ENCODE data around the gene TBC1D2B. TPM values are rescaled to one million over a fixed set of nuclear protein-coding genes. Genes with fewer than 3 reads are reported as not detected.

TBC1D2B gene
- total RNA-seq, 1 experiment from 2014 or later, result 30.6 TPM

GRCh38 chr15:78065973-78066946 lies 11.3 kb downstream of the TBC1D2B start:
- Histone ChIP-seq H3K27me3 (no peaks in the 10 kb centered on the region), H3K9me3 (peaks cover 9% of the 10 kb centered on the region), H3K4me3 (no peak overlapping the region), H3K36me3 (peaks cover 8% of the 10 kb centered on the region)
- no peak for DNase-seq

- DNase-seq, result peak; percentile 89
- H3K27me3 ChIP-seq, result no peaks in the 10 kb centered on the region
- H3K9me3 ChIP-seq, result peaks cover 9% of the 10 kb centered on the region
- H3K4me3 ChIP-seq, result no peak overlapping the region
- peaks cover 8% of the 10 kb centered on the region for H3K36me3 ChIP-seq
These were observed 12.1 kb downstream of the TBC1D2B start for GRCh38 chr15:78065284-78065872.

GRCh38 chr15:78064544-78064943 lies 13.0 kb downstream of the TBC1D2B start:
- peaks cover 8% of the 10 kb centered on the region for H3K36me3 ChIP-seq
- H3K27me3 ChIP-seq, result no peaks in the 10 kb centered on the region
- H3K9me3 ChIP-seq, result peaks cover 9% of the 10 kb centered on the region
- no peak for DNase-seq
- H3K4me3 ChIP-seq, result no peak overlapping the region

- Histone ChIP-seq H3K4me3 (no peak overlapping the region), H3K9me3 (peaks cover 9% of the 10 kb centered on the region), H3K36me3 (peaks cover 8% of the 10 kb centered on the region), H3K27me3 (no peaks in the 10 kb centered on the region)
- DNase-seq, result no peak
These were observed 13.5 kb downstream of the TBC1D2B start for GRCh38 chr15:78063970-78064385.

GRCh38 chr15:78063217-78063616 lies 14.3 kb downstream of the TBC1D2B start:
- no peak overlapping the region for H3K4me3 ChIP-seq
- peaks cover 8% of the 10 kb centered on the region for H3K36me3 ChIP-seq
- H3K9me3 ChIP-seq, result peaks cover 9% of the 10 kb centered on the region
- no peak for DNase-seq
- H3K27me3 ChIP-seq, result no peaks in the 10 kb centered on the region

- peaks cover 6% of the 10 kb centered on the region for H3K36me3 ChIP-seq
- DNase-seq, result peak; percentile 35
- H3K27me3 ChIP-seq, result no peaks in the 10 kb centered on the region
- H3K9me3 ChIP-seq, result peaks cover 7% of the 10 kb centered on the region
- H3K4me3 ChIP-seq, result peak overlapping the region; percentile 21
These were observed 15.5 kb downstream of the TBC1D2B start for GRCh38 chr15:78061963-78062427.

- no peak for DNase-seq
- Histone ChIP-seq H3K9me3 (no peaks in the 10 kb centered on the region), H3K4me3 (no peak overlapping the region), H3K27me3 (no peaks in the 10 kb centered on the region), H3K36me3 (no peaks in the 10 kb centered on the region)
These were observed 17.3 kb downstream of the TBC1D2B start for GRCh38 chr15:78060232-78060631.

- Histone ChIP-seq H3K27me3 (no peaks in the 10 kb centered on the region), H3K4me3 (no peak overlapping the region), H3K9me3 (no peaks in the 10 kb centered on the region), H3K36me3 (no peaks in the 10 kb centered on the region)
- DNase-seq, result no peak
These were observed 18.2 kb downstream of the TBC1D2B start for GRCh38 chr15:78059110-78059839.

GRCh38 chr15:78058401-78058935 lies 19.0 kb downstream of the TBC1D2B start:
- H3K9me3 ChIP-seq, result no peaks in the 10 kb centered on the region
- no peak for DNase-seq
- H3K4me3 ChIP-seq, result no peak overlapping the region
- H3K27me3 ChIP-seq, result no peaks in the 10 kb centered on the region
- H3K36me3 ChIP-seq, result peaks cover 2% of the 10 kb centered on the region

- Histone ChIP-seq H3K27me3 (no peaks in the 10 kb centered on the region), H3K9me3 (no peaks in the 10 kb centered on the region), H3K4me3 (no peak overlapping the region), H3K36me3 (peaks cover 8% of the 10 kb centered on the region)
- DNase-seq, result no peak
These were observed 19.7 kb downstream of the TBC1D2B start for GRCh38 chr15:78057803-78058202.

- H3K9me3 ChIP-seq, result no peaks in the 10 kb centered on the region
- peak; percentile 38 for DNase-seq
- peaks cover 12% of the 10 kb centered on the region for H3K36me3 ChIP-seq
- H3K27me3 ChIP-seq, result no peaks in the 10 kb centered on the region
- H3K4me3 ChIP-seq, result no peak overlapping the region
These were observed 20.7 kb downstream of the TBC1D2B start for GRCh38 chr15:78056714-78057269.

GRCh38 chr15:78055919-78056713 lies 21.4 kb downstream of the TBC1D2B start:
- peaks cover 15% of the 10 kb centered on the region for H3K36me3 ChIP-seq
- no peaks in the 10 kb centered on the region for H3K9me3 ChIP-seq
- H3K4me3 ChIP-seq, result no peak overlapping the region
- H3K27me3 ChIP-seq, result no peaks in the 10 kb centered on the region
- peak; percentile 42 for DNase-seq

GRCh38 chr15:78054966-78055365 lies 22.5 kb downstream of the TBC1D2B start:
- no peak overlapping the region for H3K4me3 ChIP-seq
- H3K9me3 ChIP-seq, result no peaks in the 10 kb centered on the region
- no peaks in the 10 kb centered on the region for H3K27me3 ChIP-seq
- DNase-seq, result no peak
- peaks cover 19% of the 10 kb centered on the region for H3K36me3 ChIP-seq

GRCh38 chr15:78054518-78054917 lies 23.0 kb downstream of the TBC1D2B start:
- H3K4me3 ChIP-seq, result no peak overlapping the region
- H3K27me3 ChIP-seq, result no peaks in the 10 kb centered on the region

GRCh38 chr15:78052545-78052944 lies 25.0 kb downstream of the TBC1D2B start:
- no peak overlapping the region for H3K4me3 ChIP-seq
- no peak for DNase-seq
- peaks cover 28% of the 10 kb centered on the region for H3K36me3 ChIP-seq
- H3K27me3 ChIP-seq, result no peaks in the 10 kb centered on the region
- H3K9me3 ChIP-seq, result no peaks in the 10 kb centered on the region

More at GRCh38 chr15:78054518-78054917, 23.0 kb downstream of the TBC1D2B start:
- no peak for DNase-seq
- Histone ChIP-seq H3K36me3 (peaks cover 19% of the 10 kb centered on the region), H3K9me3 (no peaks in the 10 kb centered on the region)

GRCh38 chr15:78052001-78052401 lies 25.5 kb downstream of the TBC1D2B start:
- Histone ChIP-seq H3K4me3 (no peak overlapping the region), H3K36me3 (peaks cover 28% of the 10 kb centered on the region), H3K27me3 (no peaks in the 10 kb centered on the region), H3K9me3 (no peaks in the 10 kb centered on the region)
- peak; percentile 62 for DNase-seq

All from MG63 (cell line).